KBM-7 (cell line): Measurements from ENCODE around the gene COX7B2.
A peak's percentile ranks its signal among the peaks of the same experiment; 100 is the strongest.

Source experiments
- DNase-seq: peaks from one replicate; pipeline ENCODE4 v3.0.0-alpha.2; 2015
- in situ Hi-C: fragments of 300-500 bp; cut with MboI; formaldehyde crosslinking; loops from 2 replicates; pipeline ENCODE4 v1.14.3; 2020; ENCODE audit warnings: low sequenced_read_pairs, low pct_unique_long_range_greater_than_20kb, mixed read lengths

COX7B2 gene

DNA sequence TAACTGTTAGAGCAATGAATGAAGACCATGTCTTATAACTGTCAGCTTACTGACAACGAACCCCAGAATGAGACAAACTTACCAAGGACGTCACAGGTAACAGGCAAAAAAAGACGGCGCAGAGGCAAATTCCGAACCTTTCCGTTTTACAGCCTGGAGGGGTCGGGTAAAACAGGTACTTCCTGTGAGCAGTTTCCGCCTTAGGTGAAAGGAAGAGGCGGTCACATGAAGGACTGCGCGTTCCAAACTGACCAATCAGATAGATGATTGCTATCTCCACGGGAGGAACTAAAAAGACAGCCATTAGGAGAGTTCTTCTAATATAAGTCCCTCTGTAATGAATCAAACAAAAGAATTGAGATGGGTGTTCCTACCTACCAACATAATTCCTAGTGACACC is at the start of gene COX7B2:
TSS of gene COX7B2 (minus strand) at position 168 of the 400 bp plus-strand sequence. CDS start 174,053 bp downstream, outside the sequence.
- no peak for DNase-seq
- in situ Hi-C loops = no loop called here

GRCh38 chr4:46956451-46956850 is 47.4 kb upstream of the COX7B2 start:
- in situ Hi-C loops = no loop called here
- DNase-seq = no peak

DNA sequence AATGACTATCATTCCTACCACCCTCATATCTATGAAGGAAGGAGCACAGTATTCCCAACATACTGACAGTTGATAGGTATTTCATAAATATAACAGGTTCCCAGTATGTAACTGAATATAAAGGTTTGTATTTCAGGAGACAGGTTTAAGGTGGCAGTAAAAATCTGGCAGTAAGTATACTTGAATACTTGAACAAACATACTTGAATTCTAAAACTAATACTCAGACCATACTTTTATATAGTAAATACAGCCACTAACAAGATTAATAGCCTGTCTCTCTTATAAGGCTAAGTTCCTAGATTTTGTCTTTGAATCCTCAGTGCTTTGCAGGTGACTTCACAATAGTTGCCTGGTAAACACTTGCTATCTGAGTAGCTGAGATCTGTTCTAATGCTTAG is 46.6 kb upstream of the COX7B2 start:
- no peak for DNase-seq
- in situ Hi-C loops = no loop called here

GRCh38 chr4:46954643-46955042 is 45.6 kb upstream of the COX7B2 start:
- in situ Hi-C loops = no loop called here
- DNase-seq = no peak

DNA sequence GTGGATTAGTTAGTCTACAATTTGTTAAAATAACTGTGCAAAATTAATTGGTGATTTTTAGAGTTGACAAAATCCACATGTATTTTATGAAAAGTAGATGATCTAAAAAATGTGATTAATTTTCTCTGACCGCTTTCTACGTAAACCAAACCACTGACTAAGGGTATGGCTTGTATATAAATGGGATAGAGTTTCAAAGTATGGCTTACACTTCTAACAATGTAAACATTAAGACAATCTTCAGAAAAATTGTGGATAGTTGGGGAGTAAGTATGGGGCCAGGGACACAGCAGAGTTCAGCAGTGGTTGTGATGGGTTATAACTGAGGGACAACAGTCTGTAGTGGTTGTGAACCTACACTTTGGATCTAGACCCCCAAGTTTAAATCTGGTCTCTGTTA is 44.5 kb upstream of the COX7B2 start:
- DNase-seq = no peak
- in situ Hi-C loops = no loop called here

GRCh38 chr4:46952451-46952850 is 43.4 kb upstream of the COX7B2 start:
- no peak for DNase-seq
- in situ Hi-C loops = no loop called here

- no peak for DNase-seq
- in situ Hi-C loops = no loop called here
Observed at GRCh38 chr4:46950826-46951225, 41.8 kb upstream of the COX7B2 start.

DNA sequence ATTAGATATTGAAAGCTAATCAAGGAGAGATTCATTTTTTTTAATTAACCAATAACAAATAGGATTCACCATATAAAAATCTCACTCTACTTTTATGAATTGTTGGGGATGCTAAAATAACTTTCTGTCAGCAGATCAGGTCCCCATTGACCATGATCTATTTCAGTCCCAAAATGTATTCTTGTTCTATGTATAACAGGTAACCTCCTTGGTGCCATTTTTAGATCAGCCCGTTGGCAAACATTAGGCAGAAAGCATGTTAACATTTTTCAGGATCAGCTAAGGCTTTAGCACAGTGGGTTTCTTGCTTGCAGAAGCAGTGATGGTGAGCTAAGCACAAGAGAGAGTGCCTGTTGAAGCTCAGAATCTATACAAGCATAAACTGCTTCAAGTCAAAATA is 40.8 kb upstream of the COX7B2 start:
- no peak for DNase-seq
- in situ Hi-C loops = no loop called here

DNA sequence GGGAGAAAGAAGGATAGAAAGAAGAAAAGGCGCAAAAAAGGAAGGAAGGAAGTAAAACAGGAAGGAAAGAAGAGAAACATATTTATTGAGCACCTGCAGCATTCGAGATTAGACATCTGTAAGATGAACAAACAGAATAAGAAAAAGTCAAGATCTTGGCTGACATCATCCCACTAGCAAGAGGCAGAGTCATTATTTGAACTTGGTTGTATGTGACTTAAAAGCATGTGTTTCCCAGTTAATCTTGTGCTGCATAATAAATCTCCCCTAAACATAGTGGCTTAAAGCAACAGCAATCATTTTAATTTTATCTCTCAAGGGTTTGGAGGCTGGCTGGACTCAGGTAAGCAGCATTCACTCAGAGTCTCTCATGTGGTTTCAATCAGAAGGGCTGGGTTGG is 38.5 kb upstream of the COX7B2 start:
- in situ Hi-C loops = no loop called here
- no peak for DNase-seq

- in situ Hi-C loops = no loop called here
- DNase-seq = no peak
Observed at GRCh38 chr4:46946919-46947536, 38.0 kb upstream of the COX7B2 start.

DNA sequence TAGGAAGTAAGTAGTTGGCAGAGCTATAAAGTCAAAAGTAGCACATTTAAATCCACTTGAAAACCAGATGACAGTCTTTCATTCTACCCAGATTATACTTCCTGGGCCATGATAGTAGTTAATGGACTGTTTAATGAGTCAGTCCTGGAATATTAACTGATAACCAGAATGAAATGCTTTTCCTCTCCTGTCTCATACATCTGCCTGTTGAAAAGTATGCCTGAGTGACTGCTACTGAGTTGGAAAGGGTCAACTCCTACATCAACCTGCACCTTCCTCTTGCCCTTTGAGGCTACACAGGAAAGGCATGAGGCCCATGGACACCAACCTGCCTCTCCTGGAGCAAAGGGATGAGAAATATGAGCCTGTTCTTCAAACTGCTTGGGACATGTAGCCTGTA is 36.0 kb upstream of the COX7B2 start:
- no peak for DNase-seq
- in situ Hi-C loops = no loop called here

GRCh38 chr4:46944345-46944744 is 35.3 kb upstream of the COX7B2 start:
- in situ Hi-C loops = no loop called here
- no peak for DNase-seq

GRCh38 chr4:46937493-46937892 is 28.4 kb upstream of the COX7B2 start:
- peak; percentile 6 for DNase-seq
- in situ Hi-C loops = no loop called here

DNA sequence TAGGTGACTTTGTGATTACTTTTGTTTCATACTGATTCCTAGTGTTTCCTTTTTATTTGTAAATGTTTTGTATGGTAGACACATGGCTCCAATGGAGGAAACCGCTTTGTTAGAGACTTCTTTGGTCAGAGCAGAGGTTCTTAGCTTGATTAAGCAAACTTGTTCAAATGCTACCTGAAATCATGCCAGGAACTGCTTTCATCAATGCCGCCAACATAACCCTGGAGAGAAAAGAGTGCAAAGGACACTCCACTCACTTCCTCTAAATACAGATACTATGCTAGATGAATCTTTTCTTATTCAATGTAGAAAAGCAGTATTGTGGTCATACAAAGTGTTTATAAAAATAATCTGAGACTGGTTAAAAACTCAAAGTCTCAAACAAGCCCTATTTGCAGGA is 25.7 kb upstream of the COX7B2 start:
- in situ Hi-C loops = no loop called here
- no peak for DNase-seq

DNA sequence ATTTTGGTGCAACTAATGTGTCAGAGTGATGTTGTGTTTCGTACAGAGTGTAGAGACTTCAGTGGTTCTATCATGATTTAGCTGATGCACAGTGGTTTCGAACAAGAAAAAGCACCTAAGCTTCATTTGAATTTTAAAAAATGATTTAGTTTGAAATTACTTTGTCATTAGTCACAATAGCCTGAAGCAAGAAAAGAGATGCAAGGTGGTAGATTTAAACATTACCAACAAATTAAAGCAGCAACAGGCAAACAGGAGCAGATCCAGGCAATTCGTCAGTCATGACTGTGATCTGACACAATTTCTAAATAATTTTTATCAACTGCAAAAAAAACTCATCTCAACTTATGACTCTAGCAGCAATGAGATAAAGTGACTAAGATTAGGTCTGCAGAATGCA is 24.6 kb upstream of the COX7B2 start:
- no peak for DNase-seq
- in situ Hi-C loops = no loop called here

- in situ Hi-C loops = no loop called here
- peak; percentile 34 for DNase-seq
Observed at GRCh38 chr4:46931981-46932380, 22.9 kb upstream of the COX7B2 start.

- DNase-seq = no peak
- in situ Hi-C loops = no loop called here
Observed at GRCh38 chr4:46930891-46931290, 21.8 kb upstream of the COX7B2 start.

DNA sequence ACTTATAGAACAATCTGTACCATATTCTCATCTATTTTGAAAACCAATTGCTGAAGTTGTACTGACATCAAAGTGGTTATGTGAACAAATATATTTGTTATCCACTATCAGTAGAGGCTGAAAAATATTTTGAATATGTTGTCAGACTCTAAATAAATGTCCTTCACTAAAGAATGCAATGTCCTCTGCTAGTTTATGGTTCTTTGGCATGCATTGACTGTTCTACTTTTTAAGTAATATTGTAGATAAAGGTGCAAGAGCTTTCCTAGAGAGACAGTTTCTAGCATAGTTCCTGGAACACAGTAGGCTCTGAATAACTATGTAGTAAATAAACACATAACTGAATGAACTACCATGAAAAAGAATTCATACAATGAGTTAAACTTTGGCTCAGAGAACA is 18.2 kb upstream of the COX7B2 start:
- in situ Hi-C loops = no loop called here
- DNase-seq = no peak

GRCh38 chr4:46924789-46925529 is 15.9 kb upstream of the COX7B2 start:
- in situ Hi-C loops = no loop called here
- no peak for DNase-seq

GRCh38 chr4:46922205-46922604 is 13.2 kb upstream of the COX7B2 start:
- in situ Hi-C loops = no loop called here

DNA sequence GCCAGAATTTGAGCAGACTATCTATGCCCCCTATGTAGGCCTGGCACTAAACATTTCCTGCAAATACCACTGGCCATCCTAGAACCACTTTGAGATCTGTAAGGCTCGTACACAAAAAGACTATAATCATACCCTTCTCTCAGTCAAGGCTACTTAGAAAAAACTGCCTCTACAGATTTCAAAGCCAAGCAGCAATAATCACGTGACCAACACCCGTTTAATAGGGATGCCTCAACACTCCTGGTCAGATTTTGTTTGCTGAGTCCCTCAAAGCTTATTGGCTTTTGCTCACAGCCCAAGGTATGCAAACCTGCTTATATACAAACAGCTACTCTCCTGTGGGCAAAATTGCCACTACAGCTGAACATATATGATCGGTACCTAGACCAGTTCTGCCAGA is 897 bp downstream of the COX7B2 start:
- in situ Hi-C loops = no loop called here
- no peak for DNase-seq

More at GRCh38 chr4:46922205-46922604, 13.2 kb upstream of the COX7B2 start:
- no peak for DNase-seq
